Naive thymus-derived CD4-positive, alpha-beta T cell (primary cell): ENCODE measurements around the gene C14orf180. TPM values are rescaled to one million over a fixed set of nuclear protein-coding genes. Genes with fewer than 3 reads are reported as not detected.

ENCODE experiments used
- ATAC-seq: fragments of 150-1000 bp; cut with Tn5 transposase; 2 replicates; pipeline ENCODE4 v1.10.0; 2021; ENCODE audit warnings: mild to moderate bottlenecking, moderate library complexity
- CTCF ChIA-PET: fragments of 350-600 bp; sonication (Branson Sonifier 250); formaldehyde crosslinking; loops from one replicate; lab custom pipeline; 2021; ENCODE audit warnings: antibody characterized with exemption; lab: Charles Lee
- POLR2A ChIA-PET: fragments of 350-600 bp; sonication (Branson Sonifier 250); formaldehyde crosslinking; loops from one replicate; lab custom pipeline; 2021; ENCODE audit warnings: antibody characterized with exemption, inconsistent platforms; lab: Charles Lee
- DNase-seq, 9 donors: peaks; one replicate each; pipeline versions ENCODE4 v3.0.0 to v3.0.0-alpha.2; 2020 to 2022; ENCODE audit warnings: mixed read lengths in 1 of 9
- H3K27ac ChIP-seq: one replicate; pipeline ENCODE4 v1.7.0; 2013; ENCODE audit warnings: mild to moderate bottlenecking, low read depth, low read length, moderate library complexity
- H3K27me3 ChIP-seq, 2 donors: one replicate each; pipeline ENCODE4 v1.7.0; 2013; ENCODE audit warnings: low read length in 2 of 2, mild to moderate bottlenecking in 2 of 2, moderate library complexity in 2 of 2; ENCODE audit not compliant: control insufficient read depth in 2 of 2, insufficient read depth in 2 of 2
- H3K36me3 ChIP-seq, 3 experiments: 1 replicate in 2 of 3; 2 replicates in 1 of 3; pipeline ENCODE4 v1.7.0; 2013; ENCODE audit warnings: low read length in 3 of 3, mild to moderate bottlenecking in 3 of 3, moderate library complexity in 1 of 3; ENCODE audit not compliant: insufficient read depth in 3 of 3, control insufficient read depth in 2 of 3
- H3K4me1 ChIP-seq, 2 donors: one replicate each; pipeline ENCODE4 v1.7.0; 2013; ENCODE audit warnings: low read length in 2 of 2, mild to moderate bottlenecking in 2 of 2, moderate library complexity in 1 of 2; ENCODE audit not compliant: control insufficient read depth in 2 of 2, insufficient read depth in 2 of 2
- H3K4me3 ChIP-seq: 2 replicates; pipeline ENCODE4 v1.7.0; 2013; ENCODE audit warnings: mild to moderate bottlenecking, low read length
- H3K9me3 ChIP-seq, 3 experiments: 1 replicate in 2 of 3; 2 replicates in 1 of 3; pipeline ENCODE4 v1.7.0; 2013; ENCODE audit warnings: low read length in 3 of 3; ENCODE audit not compliant: control insufficient read depth in 2 of 3
- H3K27ac Mint-ChIP-seq, 9 donors: one replicate each; pipeline ENCODE4 v1.8.0; 2020 to 2022; ENCODE audit warnings: mixed read lengths in 9 of 9, mild to moderate bottlenecking in 8 of 9, moderate library complexity in 5 of 9, inconsistent platforms in 2 of 9
- H3K27me3 Mint-ChIP-seq, 5 donors: one replicate each; pipeline ENCODE4 v1.8.0; 2021 to 2022; ENCODE audit warnings: mixed read lengths in 5 of 5, mild to moderate bottlenecking in 1 of 5
- H3K36me3 Mint-ChIP-seq, 5 donors: one replicate each; pipeline ENCODE4 v1.8.0; 2020 to 2022; ENCODE audit warnings: mixed read lengths in 5 of 5, mild to moderate bottlenecking in 3 of 5, inconsistent platforms in 1 of 5
- H3K4me1 Mint-ChIP-seq, 7 donors: one replicate each; pipeline ENCODE4 v1.8.0; 2020 to 2022; ENCODE audit warnings: mixed read lengths in 7 of 7, mild to moderate bottlenecking in 3 of 7, inconsistent platforms in 1 of 7
- H3K4me3 Mint-ChIP-seq, 10 donors: one replicate each; pipeline ENCODE4 v1.8.0; 2020 to 2022; ENCODE audit warnings: mild to moderate bottlenecking in 10 of 10, mixed read lengths in 10 of 10, moderate library complexity in 6 of 10, inconsistent platforms in 2 of 10
- H3K9me3 Mint-ChIP-seq, 11 donors: one replicate each; pipeline ENCODE4 v1.8.0; 2020 to 2022; ENCODE audit warnings: mixed read lengths in 11 of 11, mild to moderate bottlenecking in 4 of 11, inconsistent platforms in 1 of 11, moderate library complexity in 1 of 11
- intact Hi-C, 2 donors: fragments of 100-400 bp; cut with micrococcal nuclease; formaldehyde crosslinking; loops; one replicate each; pipeline ENCODE4 v1.15.1; 2023
- polyA plus RNA-seq, 2 donors: library from polyadenylated mRNA; unstranded; fragments of 300-500 nt; fragmentation: Illumina TruSeq; gene quantifications; one replicate each; pipeline ENCODE4 v1.2.3, GENCODE V29; 2021
- total RNA-seq, 6 experiments: library from RNA in 5 of 6; stranded (reverse) in 5 of 6; gene quantifications; 1 replicate in 5 of 6; 2 replicates in 1 of 6; pipeline ENCODE4 v1.2.3 and lab custom pipeline; 2021 to 2026

The C14orf180 gene
- total and polyA plus RNA-seq, 7 experiments from 2014 or later, result not detected

- peaks cover 29 to 52% (median 47%) of the 10 kb centered on the region in 5 donors for H3K27me3 Mint-ChIP-seq
- CTCF ChIA-PET, result no interaction called here
- H3K4me3 ChIP-seq, result no peak overlapping the region
- no peaks in the 10 kb centered on the region for H3K4me1 ChIP-seq
- H3K36me3 ChIP-seq, result no peaks in the 10 kb centered on the region
- ATAC-seq (no peak), DNase-seq (no peak)
- H3K36me3 Mint-ChIP-seq, result no peaks in the 10 kb centered on the region
- no peak overlapping the region for H3K4me3 Mint-ChIP-seq
- intact Hi-C loops, result no loop called here
- no peaks in the 10 kb centered on the region for H3K9me3 ChIP-seq
- no peaks in the 10 kb centered on the region for H3K27me3 ChIP-seq
- H3K9me3 Mint-ChIP-seq, result peaks cover 0 to 2% (median 0%) of the 10 kb centered on the region in 11 donors
- H3K27ac Mint-ChIP-seq, result no peak overlapping the region
- H3K27ac ChIP-seq, result no peak overlapping the region
- POLR2A ChIA-PET, result no interaction called here
- peaks cover 0 to 8% (median 4%) of the 10 kb centered on the region in 7 donors for H3K4me1 Mint-ChIP-seq
Measured at GRCh38 chr14:104601786-104602185, 22.2 kb downstream of the C14orf180 start.

GRCh38 chr14:104602315-104602932, 22.9 kb downstream of the C14orf180 start:
- peaks cover 0 to 6% (median 0%) of the 10 kb centered on the region in 5 donors for H3K36me3 Mint-ChIP-seq
- no peak for DNase-seq
- POLR2A ChIA-PET, result no interaction called here
- H3K27ac Mint-ChIP-seq, result no peak overlapping the region
- H3K4me1 ChIP-seq, result no peaks in the 10 kb centered on the region
- CTCF ChIA-PET, result no interaction called here
- no peaks in the 10 kb centered on the region for H3K27me3 ChIP-seq
- peaks cover 34 to 57% (median 52%) of the 10 kb centered on the region in 5 donors for H3K27me3 Mint-ChIP-seq
- H3K4me3 ChIP-seq, result no peak overlapping the region
- peaks cover 0 to 5% (median 0%) of the 10 kb centered on the region in 11 donors for H3K9me3 Mint-ChIP-seq
- H3K9me3 ChIP-seq, result no peaks in the 10 kb centered on the region
- H3K4me1 Mint-ChIP-seq, result peaks cover 0 to 8% (median 4%) of the 10 kb centered on the region in 7 donors
- no peak for ATAC-seq
- intact Hi-C loops, result no loop called here
- H3K36me3 ChIP-seq, result no peaks in the 10 kb centered on the region
- H3K27ac ChIP-seq, result no peak overlapping the region
- no peak overlapping the region for H3K4me3 Mint-ChIP-seq

- Histone ChIP-seq H3K4me1 (no peaks in the 10 kb centered on the region), H3K4me3 (no peak overlapping the region), H3K27ac (no peak overlapping the region), H3K9me3 (no peaks in the 10 kb centered on the region), H3K27me3 (no peaks in the 10 kb centered on the region), H3K36me3 (no peaks in the 10 kb centered on the region)
- Mint-ChIP-seq H3K4me3 (peak overlapping the region in 1 of 10 donors; percentile 14), H3K36me3 (peaks cover 0 to 6% (median 0%) of the 10 kb centered on the region in 5 donors), H3K27ac (no peak overlapping the region), H3K4me1 (peaks cover 0 to 8% (median 4%) of the 10 kb centered on the region in 7 donors), H3K27me3 (peaks cover 37 to 62% (median 56%) of the 10 kb centered on the region in 5 donors), H3K9me3 (peaks cover 0 to 8% (median 0%) of the 10 kb centered on the region in 11 donors)
- DNase-seq (no peak), ATAC-seq (no peak)
- intact Hi-C loops, result no loop called here
- CTCF ChIA-PET, result no interaction called here
- POLR2A ChIA-PET, result no interaction called here
Measured at GRCh38 chr14:104602933-104603325, 23.4 kb downstream of the C14orf180 start.

- Histone ChIP-seq H3K9me3 (no peaks in the 10 kb centered on the region), H3K4me3 (no peak overlapping the region), H3K27me3 (no peaks in the 10 kb centered on the region), H3K36me3 (no peaks in the 10 kb centered on the region), H3K4me1 (no peaks in the 10 kb centered on the region), H3K27ac (no peak overlapping the region)
- intact Hi-C loops, result no loop called here
- H3K9me3 Mint-ChIP-seq, result peaks cover 0 to 8% (median 0%) of the 10 kb centered on the region in 11 donors
- peaks cover 0 to 8% (median 4%) of the 10 kb centered on the region in 7 donors for H3K4me1 Mint-ChIP-seq
- CTCF ChIA-PET, result no interaction called here
- peaks cover 0 to 6% (median 0%) of the 10 kb centered on the region in 5 donors for H3K36me3 Mint-ChIP-seq
- DNase-seq (no peak), ATAC-seq (no peak)
- peaks cover 37 to 65% (median 56%) of the 10 kb centered on the region in 5 donors for H3K27me3 Mint-ChIP-seq
- POLR2A ChIA-PET, result no interaction called here
- no peak overlapping the region for H3K27ac Mint-ChIP-seq
- peak overlapping the region in 2 of 10 donors; percentile 14 to 74 for H3K4me3 Mint-ChIP-seq
Measured at GRCh38 chr14:104603711-104604401, 24.3 kb downstream of the C14orf180 start.

- no peaks in the 10 kb centered on the region for H3K9me3 ChIP-seq
- H3K4me3 Mint-ChIP-seq, result peak within 1 kb of the TSS in 2 of 10 donors; percentile 14 to 74
- no peak for ATAC-seq
- ChIA-PET CTCF (no interaction called here), POLR2A (no interaction called here)
- intact Hi-C loops, result no loop called here
- H3K27ac Mint-ChIP-seq, result no peak within 1 kb of the TSS
- H3K9me3 Mint-ChIP-seq, result peaks cover 0 to 8% (median 0%) of the 10 kb centered on the region in 11 donors
- peaks cover 0 to 6% (median 0%) of the 10 kb centered on the region in 5 donors for H3K36me3 Mint-ChIP-seq
- peaks cover 37 to 71% (median 64%) of the 10 kb centered on the region in 5 donors for H3K27me3 Mint-ChIP-seq
- no peak within 1 kb of the TSS for H3K4me3 ChIP-seq
- DNase-seq, result peak in 1 of 9 donors; percentile 34
- no peaks in the 10 kb centered on the region for H3K27me3 ChIP-seq
- no peak within 1 kb of the TSS for H3K27ac ChIP-seq
- H3K4me1 ChIP-seq, result no peaks in the 10 kb centered on the region
- no peaks in the 10 kb centered on the region for H3K36me3 ChIP-seq
- peaks cover 0 to 8% (median 4%) of the 10 kb centered on the region in 7 donors for H3K4me1 Mint-ChIP-seq
Measured at GRCh38 chr14:104604458-104605449, 25.2 kb downstream of the C14orf180 start, which contains the start of gene TMEM179. TSS of gene TMEM179 (minus strand) at chr14:104604772. CDS start at chr14:104604741, 31 bp downstream.

- peaks cover 0 to 8% (median 0%) of the 10 kb centered on the region in 11 donors for H3K9me3 Mint-ChIP-seq
- peaks cover 30 to 52% (median 47%) of the 10 kb centered on the region in 5 donors for H3K27me3 Mint-ChIP-seq
- no peak overlapping the region for H3K27ac ChIP-seq
- CTCF ChIA-PET, result no interaction called here
- no peaks in the 10 kb centered on the region for H3K36me3 ChIP-seq
- H3K4me3 Mint-ChIP-seq, result no peak overlapping the region
- no peaks in the 10 kb centered on the region for H3K9me3 ChIP-seq
- intact Hi-C loops, result no loop called here
- H3K4me3 ChIP-seq, result no peak overlapping the region
- H3K27me3 ChIP-seq, result no peaks in the 10 kb centered on the region
- ATAC-seq, result no peak
- no peak for DNase-seq
- POLR2A ChIA-PET, result no interaction called here
- no peak overlapping the region for H3K27ac Mint-ChIP-seq
- H3K4me1 ChIP-seq, result no peaks in the 10 kb centered on the region
- H3K36me3 Mint-ChIP-seq, result peaks cover 0 to 6% (median 0%) of the 10 kb centered on the region in 5 donors
- H3K4me1 Mint-ChIP-seq, result no peaks in the 10 kb centered on the region
Measured at GRCh38 chr14:104609666-104610065, 30.1 kb downstream of the C14orf180 start.
